DND-41 (cell line): ENCODE results near the gene FIGNL2.

Source experiments
- CTCF ChIP-seq: IDR thresholded peaks from 2 replicates; pipeline ENCODE4 v1.5.1; 2012; ENCODE audit warnings: borderline replicate concordance, low read length, moderate library complexity, mild to moderate bottlenecking; ENCODE audit not compliant: poor library complexity, severe bottlenecking; ENCODE audit errors: extremely low read depth
- EZH2 ChIP-seq: IDR thresholded peaks from 3 replicates; pipeline ENCODE4 v1.6.1; 2012; ENCODE audit warnings: borderline replicate concordance, low read depth, mild to moderate bottlenecking, moderate library complexity, low read length, inconsistent platforms; ENCODE audit not compliant: severe bottlenecking

GRCh38 chr12:51879102-51879501 is 30.6 kb upstream of the FIGNL2 start:
- no peak for TF ChIP-seq CTCF
- no peak for TF ChIP-seq EZH2
